Glutamatergic neuron (in vitro differentiated cells): ENCODE measurements around the gene UBE2H. TPM values are rescaled to one million over a fixed set of nuclear protein-coding genes. Genes with fewer than 3 reads are reported as not detected.
A peak's percentile ranks its signal among the peaks of the same experiment; 100 is the strongest.

Experiments
- DNase-seq: peaks from one replicate; pipeline ENCODE4 v3.0.0; 2022
- H3K27ac Mint-ChIP-seq: one replicate; pipeline ENCODE4 v1.8.0; 2020; ENCODE audit warnings: mild to moderate bottlenecking, mixed read lengths, inconsistent platforms; ENCODE audit not compliant: unreplicated experiment
- H3K27me3 Mint-ChIP-seq: one replicate; pipeline ENCODE4 v1.8.0; 2020; ENCODE audit warnings: mild to moderate bottlenecking, moderate library complexity, mixed read lengths, inconsistent platforms; ENCODE audit not compliant: unreplicated experiment
- H3K36me3 Mint-ChIP-seq: one replicate; pipeline ENCODE4 v1.8.0; 2020; ENCODE audit warnings: mild to moderate bottlenecking, mixed read lengths, inconsistent platforms; ENCODE audit not compliant: unreplicated experiment
- H3K4me1 Mint-ChIP-seq: one replicate; pipeline ENCODE4 v1.8.0; 2020; ENCODE audit warnings: mild to moderate bottlenecking, low read depth, mixed read lengths, inconsistent platforms; ENCODE audit not compliant: unreplicated experiment
- H3K4me3 Mint-ChIP-seq: one replicate; pipeline ENCODE4 v1.8.0; 2020; ENCODE audit warnings: mild to moderate bottlenecking, mixed read lengths, inconsistent platforms; ENCODE audit not compliant: unreplicated experiment
- H3K9me3 Mint-ChIP-seq: one replicate; pipeline ENCODE4 v1.8.0; 2020; ENCODE audit warnings: mild to moderate bottlenecking, moderate library complexity, mixed read lengths, inconsistent platforms; ENCODE audit not compliant: unreplicated experiment
- total RNA-seq: library from RNA; stranded (reverse); fragmentation: NEBNext Ultra II Directional; extraction: Animal tissue kit (Norgen Biotek cat#: 25700); gene quantifications from one replicate; pipeline ENCODE4 v1.2.1, GENCODE V29; 2021; ENCODE audit not compliant: unreplicated experiment
- TF ChIP-seq, protein P1 (sequence below): fragments of 200-600 bp; sonication (generic); IDR thresholded peaks from one replicate; pipeline ENCODE4 v1.5.0; 2021; ENCODE audit not compliant: partially characterized antibody, unreplicated experiment

Gene UBE2H
- total RNA-seq, 1 donor from 2014 or later = 100 TPM

DNA sequence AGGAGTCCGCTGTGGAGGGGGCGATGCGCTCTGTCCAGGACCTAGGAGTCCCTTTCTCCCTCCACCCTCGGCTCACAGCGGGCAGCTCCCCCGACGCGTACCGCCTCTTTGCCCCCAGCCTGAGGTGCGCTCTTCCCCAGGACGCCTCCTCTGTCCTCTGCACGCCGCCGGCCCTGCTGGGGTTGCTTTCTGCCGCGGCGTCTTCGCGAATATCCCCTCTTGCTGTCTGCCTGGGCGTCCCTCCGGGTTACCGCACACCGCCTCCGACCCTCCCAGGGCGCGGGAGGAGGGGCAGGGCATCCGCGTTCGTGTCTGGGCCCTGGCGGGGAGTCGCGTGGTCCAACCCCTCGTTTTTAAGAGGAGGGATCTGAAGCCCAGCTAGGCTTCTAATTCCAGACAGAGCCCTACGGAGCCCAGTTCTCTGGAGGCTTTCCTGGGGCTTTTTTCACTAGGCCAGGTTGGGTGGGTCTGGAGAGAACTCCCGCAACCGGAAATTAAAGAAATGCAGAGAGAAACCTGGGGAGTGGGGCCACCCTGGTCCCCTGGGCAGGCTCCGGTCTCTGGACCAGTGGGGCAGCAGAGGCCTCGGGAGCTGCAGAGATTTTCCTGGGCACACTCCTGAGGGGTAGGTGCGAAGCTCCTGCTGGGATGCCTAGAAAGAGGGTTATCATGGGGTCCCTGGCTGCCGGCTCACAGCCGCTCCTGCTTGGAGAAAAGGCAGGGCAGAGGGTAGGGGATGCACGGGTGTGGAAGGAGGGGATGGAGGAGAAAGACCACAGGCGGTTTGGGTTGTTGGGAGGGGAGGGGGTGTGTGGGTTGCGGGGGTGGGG, 166.9 kb downstream of the UBE2H start:
- peaks cover 40% of the 10 kb centered on the region for H3K4me1 Mint-ChIP-seq
- TF ChIP-seq, protein P1, sequence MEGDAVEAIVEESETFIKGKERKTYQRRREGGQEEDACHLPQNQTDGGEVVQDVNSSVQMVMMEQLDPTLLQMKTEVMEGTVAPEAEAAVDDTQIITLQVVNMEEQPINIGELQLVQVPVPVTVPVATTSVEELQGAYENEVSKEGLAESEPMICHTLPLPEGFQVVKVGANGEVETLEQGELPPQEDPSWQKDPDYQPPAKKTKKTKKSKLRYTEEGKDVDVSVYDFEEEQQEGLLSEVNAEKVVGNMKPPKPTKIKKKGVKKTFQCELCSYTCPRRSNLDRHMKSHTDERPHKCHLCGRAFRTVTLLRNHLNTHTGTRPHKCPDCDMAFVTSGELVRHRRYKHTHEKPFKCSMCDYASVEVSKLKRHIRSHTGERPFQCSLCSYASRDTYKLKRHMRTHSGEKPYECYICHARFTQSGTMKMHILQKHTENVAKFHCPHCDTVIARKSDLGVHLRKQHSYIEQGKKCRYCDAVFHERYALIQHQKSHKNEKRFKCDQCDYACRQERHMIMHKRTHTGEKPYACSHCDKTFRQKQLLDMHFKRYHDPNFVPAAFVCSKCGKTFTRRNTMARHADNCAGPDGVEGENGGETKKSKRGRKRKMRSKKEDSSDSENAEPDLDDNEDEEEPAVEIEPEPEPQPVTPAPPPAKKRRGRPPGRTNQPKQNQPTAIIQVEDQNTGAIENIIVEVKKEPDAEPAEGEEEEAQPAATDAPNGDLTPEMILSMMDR = no peak
- peak; percentile 62 for DNase-seq
- H3K9me3 Mint-ChIP-seq = peaks cover 39% of the 10 kb centered on the region
- peaks cover 32% of the 10 kb centered on the region for H3K27me3 Mint-ChIP-seq
- no peaks in the 10 kb centered on the region for H3K36me3 Mint-ChIP-seq
- peak overlapping the region; percentile 19 for H3K27ac Mint-ChIP-seq
- peak overlapping the region; percentile 71 for H3K4me3 Mint-ChIP-seq

DNA sequence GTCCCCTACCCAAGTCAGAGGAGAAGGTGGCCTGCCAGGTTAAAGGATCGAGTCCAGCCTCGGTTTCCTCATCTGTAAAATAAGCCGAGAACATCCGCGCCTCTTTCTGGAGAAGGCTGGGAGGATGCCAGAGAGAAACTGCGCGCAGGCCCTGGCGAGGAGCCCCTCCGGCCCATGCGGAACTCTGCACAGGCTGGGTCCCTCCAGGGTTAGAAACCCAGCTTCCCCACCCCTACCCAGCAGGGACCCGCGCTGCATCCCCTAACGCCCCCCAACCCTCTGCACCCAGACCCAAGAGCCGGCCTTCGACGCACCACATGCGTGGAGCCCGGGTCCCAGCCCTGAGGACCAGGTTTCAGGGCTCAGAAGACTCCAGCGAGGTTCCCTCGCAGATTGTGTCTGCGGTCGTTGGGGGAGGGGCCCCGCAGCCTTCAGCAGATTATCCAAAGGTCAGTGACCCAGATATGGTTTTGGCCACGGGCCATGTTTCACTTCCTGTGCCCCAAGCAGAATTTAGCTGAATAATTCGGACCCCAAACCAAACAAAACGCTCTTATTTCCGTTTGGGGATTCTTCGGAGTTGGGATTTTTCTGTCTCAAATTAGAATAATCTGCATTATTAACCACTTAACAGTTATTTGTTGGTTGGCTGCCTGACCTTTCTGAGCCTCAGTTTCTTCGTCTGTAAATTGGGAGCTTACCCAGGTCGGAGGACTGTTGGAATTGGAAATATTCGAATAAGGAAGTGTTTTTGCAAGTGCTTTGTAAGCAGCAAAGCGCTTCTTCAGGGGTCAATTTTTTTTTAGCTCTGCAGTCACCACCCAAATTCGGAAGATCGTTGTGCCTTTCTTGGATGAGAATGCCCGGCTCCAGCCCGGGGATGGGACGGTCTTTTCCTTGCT, 167.7 kb downstream of the UBE2H start:
- Mint-ChIP-seq H3K4me3 (peak overlapping the region; percentile 71), H3K27ac (peak overlapping the region; percentile 19), H3K9me3 (peaks cover 40% of the 10 kb centered on the region), H3K36me3 (no peaks in the 10 kb centered on the region), H3K4me1 (peaks cover 35% of the 10 kb centered on the region), H3K27me3 (peaks cover 32% of the 10 kb centered on the region)
- no peak for DNase-seq
- TF ChIP-seq, protein P1 = no peak

DNA sequence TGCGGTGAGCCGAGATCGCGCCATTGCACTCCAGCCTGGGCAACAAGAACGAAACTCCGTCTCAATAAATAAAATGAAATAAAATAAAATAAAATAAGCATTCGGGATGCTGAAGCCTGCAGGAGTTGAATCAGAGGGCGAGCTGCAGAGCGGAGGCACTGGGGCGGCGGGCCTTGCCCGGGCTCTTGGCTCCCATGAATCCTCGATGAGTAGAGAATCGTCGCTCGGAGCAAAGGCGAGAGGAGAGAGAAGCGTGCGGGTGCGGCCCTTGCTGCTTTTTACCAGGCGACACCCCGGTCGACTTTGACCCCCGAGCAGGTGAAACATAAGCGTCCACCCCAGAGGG, 168.3 kb downstream of the UBE2H start:
- peaks cover 37% of the 10 kb centered on the region for H3K9me3 Mint-ChIP-seq
- no peak overlapping the region for H3K27ac Mint-ChIP-seq
- H3K4me3 Mint-ChIP-seq = no peak overlapping the region
- DNase-seq = no peak
- peaks cover 29% of the 10 kb centered on the region for H3K4me1 Mint-ChIP-seq
- no peaks in the 10 kb centered on the region for H3K36me3 Mint-ChIP-seq
- TF ChIP-seq, protein P1 = no peak
- peaks cover 29% of the 10 kb centered on the region for H3K27me3 Mint-ChIP-seq

DNA sequence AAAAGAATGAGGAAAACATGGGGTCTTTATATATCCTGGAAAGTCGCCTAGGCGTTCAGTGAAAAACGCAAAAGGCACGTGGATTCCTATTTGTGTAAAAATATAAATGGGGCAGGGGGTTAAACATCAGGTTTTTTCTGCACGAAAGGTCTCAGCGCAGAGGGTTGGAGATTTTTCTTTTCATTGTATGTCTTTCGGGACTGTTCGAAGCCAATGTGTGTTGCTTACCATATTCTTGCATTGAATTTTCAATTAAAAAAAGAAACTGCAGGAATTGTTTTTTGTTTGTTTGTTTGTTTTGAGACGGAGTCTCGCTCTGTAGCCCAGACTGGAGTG, 169.2 kb downstream of the UBE2H start:
- Mint-ChIP-seq H3K4me1 (peaks cover 22% of the 10 kb centered on the region), H3K27me3 (peaks cover 23% of the 10 kb centered on the region), H3K4me3 (peak overlapping the region; percentile 66), H3K36me3 (no peaks in the 10 kb centered on the region), H3K27ac (peak overlapping the region; percentile 69), H3K9me3 (peaks cover 30% of the 10 kb centered on the region)
- TF ChIP-seq, protein P1 = no peak
- no peak for DNase-seq
